Measurements from ENCODE around the gene ENAH. TPM values are rescaled to one million over a fixed set of nuclear protein-coding genes. Genes with fewer than 3 reads are reported as not detected.

ENAH gene
- polyA plus RNA-seq, 1 donor = 146 TPM

DNA sequence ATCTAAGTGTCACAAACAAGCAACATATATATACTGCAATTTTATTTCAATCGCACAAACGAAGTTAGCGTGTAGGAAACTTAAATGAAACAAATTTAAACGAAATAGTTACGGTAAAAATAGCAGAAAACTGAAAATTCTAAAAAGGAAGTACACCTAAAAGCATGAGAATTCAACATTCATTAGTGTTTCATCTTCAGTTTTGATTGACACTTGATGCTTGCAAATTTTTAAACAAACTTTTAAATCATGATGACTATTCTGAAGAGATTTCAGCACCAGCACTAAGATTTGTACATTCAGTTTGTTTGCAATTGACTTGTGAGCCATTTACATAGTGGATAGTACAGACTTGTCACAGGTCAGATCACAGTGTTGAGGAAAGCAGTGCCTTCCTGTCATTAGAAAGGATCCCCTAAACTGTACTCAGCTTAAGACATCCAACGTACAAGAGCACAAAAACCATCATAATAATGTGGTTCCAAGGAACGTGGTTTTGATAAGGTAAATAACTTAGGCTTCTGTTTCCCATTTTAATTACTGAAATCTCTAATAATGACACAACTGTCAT is 158.0 kb downstream of the ENAH start:
- no peak for DNase-seq (ENCODE audit: low read depth)

DNA sequence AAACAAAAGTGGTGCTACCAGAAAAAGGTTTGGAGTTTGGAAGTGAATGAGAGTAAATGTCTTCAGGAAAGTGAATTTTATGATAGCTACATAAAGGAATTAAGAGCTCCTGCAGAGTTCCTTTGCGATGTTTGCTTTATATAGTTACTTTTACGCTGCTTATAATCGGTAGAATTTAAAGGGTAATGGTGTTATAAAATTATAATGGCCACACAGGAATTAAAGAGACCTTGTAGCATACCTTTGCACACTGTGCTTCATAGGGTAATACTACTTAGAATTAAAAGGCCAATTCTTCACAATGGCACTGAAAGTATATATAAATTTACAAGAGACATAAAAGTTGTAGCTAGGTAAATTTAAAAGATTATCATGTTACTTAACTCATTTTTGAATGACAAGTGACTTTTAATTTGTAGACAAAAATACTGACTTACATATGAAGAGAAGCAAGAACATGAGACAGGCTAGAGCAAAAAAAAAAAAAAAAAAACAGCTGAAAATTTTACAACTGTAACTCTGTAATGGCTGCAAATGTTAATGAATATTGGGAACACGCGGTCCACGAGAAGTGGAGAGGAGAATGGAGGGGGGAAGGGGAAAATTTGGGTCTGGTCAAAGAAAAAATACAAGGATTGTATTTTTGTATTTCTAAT is 159.2 kb downstream of the ENAH start:
- no peak for DNase-seq (ENCODE audit: low read depth)

DNA sequence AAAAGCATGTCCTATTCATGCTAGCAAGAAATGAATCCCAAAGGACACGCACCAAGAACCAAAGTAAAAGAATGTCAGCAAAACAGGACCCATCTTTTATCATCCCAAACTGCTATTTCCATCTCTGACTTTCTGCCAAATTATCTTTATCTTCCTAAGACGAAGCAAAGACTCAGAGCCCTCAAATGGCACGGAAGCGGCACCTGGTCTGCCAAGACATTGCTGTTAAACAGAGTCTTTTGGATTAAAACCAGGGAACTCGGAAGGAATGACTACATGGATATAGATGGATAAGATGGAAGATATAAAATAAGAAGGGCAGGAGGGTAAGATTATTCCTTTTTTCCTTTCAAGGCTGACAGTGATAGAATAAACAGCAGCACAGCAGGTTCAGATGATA is 164.2 kb downstream of the ENAH start:
- DNase-seq (ENCODE audit: low read depth) = no peak

DNA sequence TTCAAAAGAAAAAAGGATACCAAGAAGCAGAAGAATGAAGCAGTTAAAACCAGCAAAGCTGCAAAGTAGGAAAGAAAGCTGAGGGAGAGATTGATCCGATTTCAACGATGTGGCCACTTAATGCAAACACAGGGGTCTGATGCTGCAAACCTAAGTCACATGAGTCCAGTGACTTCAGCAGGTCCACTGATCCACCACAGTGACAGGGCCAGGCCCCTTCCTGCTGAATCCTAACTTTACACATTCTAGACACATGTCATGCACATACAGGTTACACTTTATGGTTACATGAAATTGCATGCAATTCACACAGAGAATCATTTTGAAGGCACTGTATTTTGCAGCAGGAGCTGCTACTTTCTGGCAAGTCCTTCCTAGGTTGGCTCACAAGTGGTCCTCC is 166.1 kb downstream of the ENAH start:
- DNase-seq (ENCODE audit: low read depth) = no peak

DNA sequence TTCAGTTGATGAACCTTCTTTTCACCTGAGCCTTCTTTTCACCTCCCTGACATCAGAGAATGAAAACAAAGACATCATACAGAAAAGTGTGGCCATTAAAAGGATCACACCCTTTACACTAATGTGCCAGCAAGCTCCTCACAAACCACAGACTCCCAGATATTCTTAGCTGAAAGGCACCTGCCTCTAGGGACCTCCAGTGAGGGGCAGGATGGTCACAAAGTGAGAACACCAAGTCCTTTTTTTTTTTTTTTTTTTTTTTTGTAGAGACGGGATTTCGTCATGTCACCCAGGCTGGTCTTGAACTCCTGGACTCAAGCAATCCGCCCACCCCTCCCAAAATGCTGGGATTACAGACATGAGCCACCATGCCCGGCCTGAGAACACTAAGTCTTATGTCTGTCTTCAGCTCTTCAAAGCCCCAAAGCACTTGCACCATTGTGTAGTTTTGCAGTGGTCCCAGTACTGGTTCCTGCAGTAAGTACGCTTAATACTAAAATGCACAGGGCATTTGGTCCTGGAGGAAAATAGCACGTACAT is 166.9 kb downstream of the ENAH start:
- no peak for DNase-seq (ENCODE audit: low read depth)

DNA sequence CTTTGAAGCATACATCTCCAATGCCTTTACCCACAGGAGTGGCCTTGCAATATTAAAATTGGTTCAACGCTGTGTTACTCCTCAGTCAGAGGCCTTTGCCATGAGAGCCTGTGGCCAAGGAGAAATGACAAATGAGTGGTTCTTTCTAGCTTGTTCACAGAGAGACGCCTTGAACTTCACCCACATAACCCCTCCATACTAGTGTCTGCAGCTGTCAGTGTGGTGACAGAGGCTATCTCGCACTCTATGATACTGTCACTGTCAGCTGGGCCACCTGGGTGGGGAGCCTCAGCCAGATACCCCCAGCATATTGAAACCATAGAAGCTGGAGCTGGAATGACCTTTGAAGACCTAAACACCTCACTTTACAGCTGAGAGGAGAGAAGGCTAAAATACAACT is 167.7 kb downstream of the ENAH start:
- DNase-seq (ENCODE audit: low read depth) = no peak

DNA sequence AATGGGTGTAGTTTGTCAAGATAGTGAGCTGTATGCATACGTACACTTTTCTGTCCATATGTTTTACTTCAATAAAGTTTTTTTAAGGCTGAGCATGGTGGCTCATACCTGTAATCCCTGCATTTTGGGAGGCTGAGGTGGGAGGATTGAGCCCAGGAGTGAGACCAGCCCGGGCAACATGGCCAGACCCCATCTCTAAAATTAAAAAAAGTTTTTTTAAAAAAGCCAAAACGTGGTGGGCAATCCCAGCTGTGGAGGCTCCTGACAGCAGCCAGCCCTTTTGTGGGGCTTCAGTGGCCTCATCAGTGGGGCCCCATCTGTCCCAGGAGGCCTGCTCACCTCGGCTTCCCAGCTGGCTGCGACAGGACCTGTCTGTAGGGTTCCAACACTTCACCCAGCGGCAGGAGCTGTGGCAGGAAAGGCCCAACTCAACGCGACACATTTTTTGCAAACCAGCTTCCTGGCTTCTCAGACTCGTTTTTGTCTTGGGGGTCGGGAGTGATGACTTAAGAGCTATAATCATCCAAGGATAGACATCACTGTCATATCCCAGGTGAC is 168.2 kb downstream of the ENAH start:
- DNase-seq (ENCODE audit: low read depth) = no peak

DNA sequence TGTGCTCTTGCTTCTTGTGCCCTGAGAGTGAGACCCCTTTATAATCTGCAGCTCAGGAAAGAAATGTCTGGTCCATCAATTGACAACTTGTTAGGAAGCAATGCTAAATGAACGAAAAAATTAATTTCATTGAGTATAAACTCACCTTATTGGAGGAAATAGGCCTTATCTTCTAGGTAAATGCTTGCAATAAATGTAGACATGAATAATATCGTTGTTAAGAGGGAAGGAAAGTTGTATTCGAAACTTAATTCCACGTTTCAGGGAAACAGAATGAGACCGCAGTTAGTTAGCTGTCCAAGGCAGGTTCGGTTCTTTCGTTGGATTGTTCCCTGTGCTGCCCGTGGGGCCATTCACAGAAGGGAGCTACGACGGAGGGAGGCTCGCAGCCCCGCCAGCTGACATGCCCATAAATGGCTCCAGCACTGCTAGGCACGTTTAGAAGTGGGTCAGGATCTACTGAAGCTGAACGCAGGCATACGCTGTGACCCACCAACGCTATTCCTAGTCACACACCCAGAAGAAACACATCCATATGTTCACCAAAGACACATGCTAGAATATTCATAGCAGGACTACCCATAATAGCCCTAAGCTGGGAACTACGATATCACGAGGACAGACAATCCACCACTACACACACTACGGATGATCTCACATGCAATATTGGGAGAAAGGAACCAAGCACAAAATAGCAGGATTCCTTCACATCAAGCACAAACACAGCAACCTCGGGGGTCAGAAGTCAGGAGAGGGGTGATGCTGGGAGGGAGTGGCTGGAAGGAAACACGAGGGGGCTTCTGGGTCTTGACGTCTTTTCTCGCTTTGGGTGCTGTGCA is 168.9 kb downstream of the ENAH start:
- no peak for DNase-seq (ENCODE audit: low read depth)

DNA sequence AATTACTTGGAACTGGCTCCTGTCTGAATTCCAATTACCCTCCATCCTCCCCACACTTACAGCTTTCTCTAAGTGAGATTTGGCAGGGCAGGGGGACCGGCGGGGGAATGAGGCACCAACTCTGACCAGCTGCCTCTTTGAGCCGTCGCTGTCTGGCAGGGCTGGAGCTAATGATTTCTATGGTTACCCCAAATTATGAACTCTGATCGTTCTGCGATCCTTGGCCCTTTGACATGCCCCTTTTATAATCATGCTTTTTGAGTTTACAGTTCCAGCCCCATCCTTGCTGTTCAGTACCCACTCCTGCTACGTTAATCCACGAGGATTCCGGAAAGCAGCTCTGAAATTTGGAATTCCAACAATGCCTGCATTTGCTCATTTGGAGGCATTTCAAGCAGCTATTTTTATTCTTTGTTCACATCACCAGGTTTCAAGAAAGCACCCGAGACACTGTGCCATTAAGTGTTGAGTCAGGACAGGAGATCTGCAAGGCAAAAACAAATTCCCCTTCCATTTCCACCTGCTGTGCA is 170.4 kb downstream of the ENAH start:
- DNase-seq (ENCODE audit: low read depth) = no peak

DNA sequence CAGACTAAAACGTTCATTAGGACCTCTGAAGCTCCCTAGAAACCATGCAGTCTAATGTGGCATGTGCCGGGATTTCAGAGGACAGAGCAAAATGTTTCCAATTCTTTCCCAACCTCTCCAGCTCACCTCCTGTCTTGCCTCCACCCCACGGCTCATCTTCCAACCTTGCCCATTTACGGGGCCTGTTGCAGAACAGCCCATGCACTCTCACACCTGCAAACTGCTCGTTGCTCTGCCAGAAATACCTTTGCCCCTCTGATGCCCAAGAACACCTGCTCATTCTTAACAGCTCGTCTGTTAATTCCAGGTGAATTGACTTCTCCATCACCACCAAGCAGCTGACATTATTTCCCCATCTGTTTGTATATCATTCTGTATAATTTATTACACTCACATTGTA is 171.2 kb downstream of the ENAH start:
- DNase-seq (ENCODE audit: low read depth) = no peak

DNA sequence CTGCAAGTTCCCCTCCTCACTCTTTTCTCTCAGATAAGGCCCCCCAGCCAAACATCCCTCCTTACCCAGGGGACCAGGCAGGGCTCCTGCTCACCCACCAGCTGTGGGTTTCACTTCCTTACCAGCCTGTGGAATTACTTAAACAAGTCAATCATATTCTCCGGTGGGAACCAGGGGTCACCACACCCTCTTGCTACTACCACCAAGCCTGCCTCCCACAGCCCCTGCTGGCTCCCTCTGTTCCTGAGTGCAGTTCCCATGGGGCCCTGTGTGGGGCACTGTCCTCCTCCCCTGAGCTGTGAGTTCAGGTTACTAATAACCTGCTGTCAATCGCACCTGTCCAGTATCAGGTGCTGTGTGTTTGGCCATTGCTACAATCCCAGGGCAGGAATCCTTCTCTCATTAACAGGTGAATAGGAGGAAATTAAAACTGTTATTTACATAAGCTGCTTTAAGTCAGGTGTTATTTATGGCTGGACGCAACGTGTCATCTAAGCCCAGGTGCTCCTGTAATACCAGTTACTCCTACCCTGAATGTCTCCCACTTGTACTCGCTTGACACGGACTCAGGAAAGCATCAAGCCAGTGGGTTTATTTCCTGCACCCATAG is 172.0 kb downstream of the ENAH start:
- no peak for DNase-seq (ENCODE audit: low read depth)

DNA sequence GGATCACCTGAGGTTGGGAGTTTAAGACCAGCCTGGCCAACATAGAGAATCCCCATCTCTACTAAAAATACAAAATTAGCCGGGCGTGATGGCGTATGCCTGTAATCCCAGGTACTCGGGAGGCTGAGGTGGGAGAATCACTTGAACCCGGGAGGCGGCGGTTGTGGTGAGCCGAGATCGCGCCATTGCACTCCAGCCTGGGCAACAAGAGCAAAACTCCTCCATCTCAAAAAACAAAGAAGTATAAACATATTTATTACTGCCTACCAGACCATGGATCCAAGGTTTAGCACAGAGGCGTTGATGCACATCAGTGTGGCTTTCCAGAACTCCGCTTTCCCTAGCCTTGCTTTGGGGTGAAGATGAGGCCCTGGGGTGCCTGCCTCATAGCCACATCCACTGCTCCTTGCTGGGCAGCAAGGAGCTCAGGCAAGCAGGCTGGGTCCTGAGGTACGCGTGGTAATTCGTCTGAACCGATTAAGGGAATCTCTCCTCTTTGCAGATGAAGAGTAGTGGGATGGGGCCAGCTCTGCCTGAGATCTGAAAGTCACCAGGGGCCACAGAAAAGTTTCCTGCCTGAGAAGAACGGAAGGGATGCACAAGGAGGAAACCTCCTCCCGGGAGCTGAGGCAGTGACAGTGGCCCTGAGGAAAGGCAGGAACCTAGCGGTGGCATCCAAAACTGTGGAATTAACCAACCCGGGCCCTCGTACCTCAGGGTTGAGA is 172.8 kb downstream of the ENAH start:
- DNase-seq (ENCODE audit: low read depth) = no peak

DNA sequence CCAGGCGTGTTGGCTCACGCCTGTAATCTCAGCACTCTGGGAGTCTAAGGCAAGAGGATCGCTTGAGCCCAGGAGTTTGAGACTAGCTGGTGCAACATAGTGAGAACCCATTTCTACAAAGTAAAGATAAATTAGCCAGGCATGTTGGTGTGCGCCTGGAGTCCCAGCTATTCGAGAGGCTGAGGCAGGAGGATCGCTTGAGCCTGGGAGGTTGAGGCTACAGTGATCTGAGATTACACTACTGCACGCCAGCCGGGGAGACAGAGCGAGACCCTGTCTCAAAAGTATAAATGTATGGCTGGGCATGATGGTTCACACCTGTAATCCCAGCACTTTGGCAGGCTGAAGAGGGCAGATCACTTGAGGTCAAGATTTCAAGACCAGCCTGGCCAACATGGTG is 173.6 kb downstream of the ENAH start:
- DNase-seq (ENCODE audit: low read depth) = no peak

DNA sequence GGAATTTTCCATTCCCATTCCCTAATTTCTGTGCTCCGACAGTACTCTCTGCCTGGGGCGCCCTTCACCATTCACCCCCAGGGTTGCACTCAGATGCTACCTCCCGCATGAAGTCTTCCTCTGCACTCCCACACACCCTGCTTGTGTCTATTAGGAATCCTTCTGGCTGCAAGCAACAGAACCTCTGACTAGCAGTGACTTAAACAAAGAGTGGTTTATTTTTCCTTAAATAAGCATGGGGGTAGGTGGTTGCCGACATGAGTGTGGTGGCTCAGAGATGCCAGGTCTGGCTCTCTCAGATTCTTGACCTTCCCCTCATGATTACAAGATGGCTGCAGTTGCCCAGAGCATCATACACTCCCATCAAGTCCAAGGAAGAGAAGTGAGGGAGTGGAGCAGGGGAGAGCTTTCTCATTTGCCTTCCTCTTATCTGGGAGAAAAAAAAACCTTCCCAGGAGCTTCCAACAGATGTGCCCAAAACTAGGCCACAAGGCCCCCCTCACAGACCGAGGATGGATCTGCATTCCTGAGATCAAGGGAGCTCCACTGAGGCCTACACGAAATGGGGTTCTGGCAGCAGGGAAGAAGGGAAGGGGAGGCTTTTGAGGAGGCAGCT is 175.5 kb downstream of the ENAH start:
- DNase-seq (ENCODE audit: low read depth) = no peak

DNA sequence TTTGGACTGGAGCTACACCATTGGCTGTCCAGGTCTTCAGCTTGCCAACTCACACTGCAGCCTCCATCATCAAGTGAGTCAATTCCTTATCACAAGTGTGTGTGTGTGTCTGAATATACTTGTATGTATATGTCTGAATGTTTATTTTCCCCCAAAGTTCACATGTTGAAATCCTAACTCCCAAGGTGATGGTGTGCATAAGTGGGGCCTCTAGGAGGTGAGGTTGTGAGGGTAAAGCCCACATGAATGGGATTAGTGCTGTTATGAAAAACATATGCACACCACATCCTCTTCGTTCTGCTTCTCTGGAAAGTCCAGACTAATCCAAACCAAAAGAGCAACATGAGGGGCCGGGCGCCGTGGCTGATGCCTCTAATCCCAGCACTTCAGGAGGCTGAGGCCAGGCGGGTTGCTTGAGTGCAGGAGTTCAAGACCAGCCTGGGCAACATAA is 176.4 kb downstream of the ENAH start:
- no peak for DNase-seq (ENCODE audit: low read depth)

DNA sequence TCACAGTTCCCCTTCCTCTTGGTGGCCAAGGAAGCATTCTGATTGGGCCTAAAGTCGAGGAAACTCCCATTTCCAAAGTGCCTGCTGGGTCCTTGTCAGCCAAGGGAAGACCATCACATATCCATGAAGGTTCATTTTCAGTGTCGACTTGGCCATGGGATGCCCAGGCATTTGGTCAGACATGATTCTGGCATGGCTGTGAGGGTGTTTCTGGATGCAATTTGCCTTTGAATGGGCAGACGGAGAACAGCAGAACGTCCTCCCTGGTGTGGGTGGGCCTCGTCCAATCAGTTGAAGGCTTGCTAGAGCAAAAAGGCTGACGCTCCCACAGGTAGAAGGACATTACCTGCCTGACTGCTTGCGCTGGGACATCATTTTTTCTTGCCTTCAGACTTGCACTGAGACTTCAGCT is 176.8 kb downstream of the ENAH start:
- no peak for DNase-seq (ENCODE audit: low read depth)

DNA sequence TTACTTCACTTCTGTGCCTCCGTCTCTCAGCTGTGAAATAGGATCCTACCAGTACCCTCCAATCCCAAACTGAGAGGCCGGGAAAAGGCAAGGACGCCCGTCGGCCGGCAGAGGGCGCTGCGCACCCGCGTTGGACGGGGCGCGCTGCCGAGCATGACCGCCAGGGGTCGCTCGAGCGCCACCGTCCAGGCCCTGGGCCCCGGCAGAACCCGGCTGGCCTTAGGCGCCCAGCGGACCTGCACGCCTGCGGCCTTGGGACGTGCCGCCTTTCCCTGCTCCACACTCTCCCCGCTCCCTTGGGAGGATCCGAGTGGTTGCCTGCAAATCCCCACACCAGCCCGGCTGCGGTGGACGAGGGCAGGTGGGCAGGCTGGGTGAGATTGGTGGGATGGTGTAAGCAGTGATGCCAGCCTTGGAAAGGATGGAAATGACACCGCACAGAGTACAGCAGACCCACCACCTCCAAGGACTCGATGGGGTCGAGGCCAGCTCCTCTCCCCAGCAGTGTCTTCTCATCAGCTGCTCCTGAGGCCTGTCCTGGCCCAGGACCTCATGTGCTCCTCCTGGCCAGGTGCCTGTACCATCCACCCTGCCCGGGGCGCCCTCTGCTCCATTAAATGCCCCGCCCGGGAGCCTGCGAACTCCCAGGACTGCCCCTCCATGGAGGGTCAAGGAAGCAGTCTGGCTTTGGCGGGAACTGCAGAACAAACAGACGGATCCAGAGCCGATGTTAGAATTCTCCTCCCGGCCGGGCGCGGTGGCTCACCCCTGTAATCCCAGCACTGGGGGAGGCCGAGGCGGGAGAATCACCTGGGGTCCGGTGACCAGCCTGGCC is 177.7 kb downstream of the ENAH start:
- DNase-seq (ENCODE audit: low read depth) = no peak

DNA sequence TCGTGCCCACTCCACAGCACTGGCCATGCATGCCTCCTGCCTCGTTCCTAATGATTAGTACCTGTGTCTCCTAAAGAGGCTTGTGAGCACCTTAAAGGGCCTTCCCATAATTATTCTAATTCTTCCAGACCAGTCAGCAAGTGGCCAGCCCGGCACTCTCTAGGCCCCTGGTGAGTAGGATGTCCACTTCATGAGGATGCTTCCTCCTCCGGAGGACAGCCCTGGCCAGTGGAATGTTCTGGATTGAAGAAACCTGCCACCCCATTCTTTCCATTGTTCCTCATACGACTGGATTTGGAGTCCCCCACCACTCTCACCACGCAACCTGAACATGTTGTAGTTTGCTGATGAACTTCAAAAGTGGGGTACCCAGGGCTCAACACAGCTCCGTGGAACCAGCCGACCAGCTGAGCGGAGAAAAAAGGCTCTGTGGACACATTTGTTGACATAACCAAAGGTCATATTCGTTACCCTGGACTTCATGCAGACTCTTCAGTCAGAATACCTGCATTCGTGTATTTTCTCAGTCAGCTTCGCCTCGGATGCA is 178.4 kb downstream of the ENAH start:
- DNase-seq (ENCODE audit: low read depth) = no peak
